ENCODE measurements around the gene WDR3. TPM values are rescaled to one million over a fixed set of nuclear protein-coding genes. Genes with fewer than 3 reads are reported as not detected.

The WDR3 gene
- total RNA-seq, 1 donor from 2014 or later: 11.7 TPM

GRCh38 chr1:118013938-118014337, 84.4 kb downstream of the WDR3 start:
- intact Hi-C loops (cut with DNase I): no loop called here
- no peak for DNase-seq (ENCODE audit: missing footprints)
- ATAC-seq: no peak

Other genes starting within 250 kb of the WDR3 start
- 15.9 TPM for gene GDAP2, start 118 bp upstream of the WDR3 start, total RNA-seq